Astrocyte of the spinal cord (primary cell): Measurements from ENCODE around the gene SNAI3.
"Not testable (repeated sequence)": the region's sequence is repeated elsewhere in the genome, so short reads cannot be mapped to it uniquely, and the experiment has no call there.

Experiments used
- DNase-seq: peaks from one replicate; pipeline ENCODE4 v3.0.0; 2011; ENCODE audit warnings: low read depth, low spot score
- H3K4me3 ChIP-seq: 2 replicates; pipeline ENCODE4 v1.5.1; 2011; ENCODE audit warnings: low read depth, mild to moderate bottlenecking, low read length, moderate library complexity
- CTCF ChIP-seq: IDR thresholded peaks from 2 replicates; pipeline ENCODE4 v1.5.1; 2012; ENCODE audit warnings: low read depth, mild to moderate bottlenecking, low read length, inconsistent platforms
- in situ Hi-C: cut with HindIII; loops from 2 replicates; pipeline ENCODE4 v1.10.0; 2017; ENCODE audit warnings: low sequenced_read_pairs

Gene SNAI3

DNA sequence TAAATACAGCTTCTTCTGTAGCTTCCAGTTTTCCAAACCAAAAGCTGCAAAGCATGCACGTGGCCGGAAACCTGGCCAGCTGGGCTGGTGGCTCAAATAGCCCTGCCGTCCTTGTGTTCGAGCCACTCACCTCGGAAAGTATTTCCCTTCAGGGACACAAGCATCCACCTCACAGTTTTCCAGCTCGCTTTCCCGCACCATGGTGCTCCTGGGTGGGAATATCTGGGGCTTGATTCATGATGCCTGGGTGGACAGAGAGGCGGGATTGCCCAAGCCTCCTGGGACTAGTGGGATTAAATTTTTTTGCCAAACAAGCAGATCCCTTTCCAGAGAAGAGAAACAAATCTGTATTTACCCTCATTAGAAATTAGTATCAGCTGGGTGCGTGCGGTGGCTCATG is 16.3 kb downstream of the SNAI3 start:
- in situ Hi-C loops = no loop called here
- no peak for DNase-seq
- no peak overlapping the region for H3K4me3 ChIP-seq
- TF ChIP-seq CTCF = no peak

- H3K4me3 ChIP-seq, in situ Hi-C loops, DNase-seq: not testable (repeated sequence)
These were observed 16.8 kb downstream of the SNAI3 start for GRCh38 chr16:88669493-88669892.

- in situ Hi-C loops = no loop called here
- no peak for TF ChIP-seq CTCF
- no peak overlapping the region for H3K4me3 ChIP-seq
- DNase-seq = no peak
These were observed 18.8 kb downstream of the SNAI3 start for GRCh38 chr16:88667461-88667860.

DNA sequence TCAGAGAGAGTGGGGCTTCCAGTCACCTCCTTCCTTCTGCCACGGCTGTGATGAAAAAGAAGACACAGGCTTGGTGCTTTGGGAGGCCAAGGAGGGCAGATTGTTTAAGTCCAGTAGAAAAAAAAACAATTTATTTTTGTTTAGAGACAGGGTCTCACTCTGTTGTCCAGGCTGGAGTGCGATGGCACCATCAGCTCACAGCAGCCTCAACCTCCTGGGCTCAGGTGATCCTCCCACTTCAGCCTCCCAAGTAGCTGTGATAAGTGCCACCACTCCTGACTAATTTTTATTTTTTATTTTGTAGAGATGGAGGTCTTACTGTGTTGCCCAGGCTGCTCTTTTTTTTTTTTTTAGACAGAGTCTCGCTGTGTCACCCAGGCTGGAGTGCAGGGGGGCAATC is 20.7 kb downstream of the SNAI3 start:
- in situ Hi-C loops = no loop called here
- no peak for TF ChIP-seq CTCF
- no peak for DNase-seq
- no peak overlapping the region for H3K4me3 ChIP-seq

DNA sequence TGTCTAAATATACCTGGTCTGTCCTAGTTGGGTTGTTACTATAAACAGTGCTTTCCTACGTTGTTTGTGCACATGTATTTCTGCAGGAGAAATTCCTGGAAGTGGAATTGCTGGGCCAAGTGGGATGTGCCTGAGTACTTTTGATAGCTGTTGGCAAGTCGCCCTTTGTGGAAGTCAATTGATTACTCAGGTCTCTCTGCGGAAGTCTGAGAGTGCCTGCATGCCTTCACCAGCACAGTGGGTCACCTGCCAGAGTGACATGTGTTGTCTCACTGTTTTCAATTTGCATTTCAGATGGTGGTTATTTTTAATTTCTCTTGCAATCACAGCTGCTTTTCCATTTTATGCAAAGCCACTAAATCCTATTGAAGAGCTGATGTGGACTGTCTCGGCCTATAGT is 21.2 kb downstream of the SNAI3 start:
- no peak for TF ChIP-seq CTCF
- DNase-seq = no peak
- H3K4me3 ChIP-seq = no peak overlapping the region
- in situ Hi-C loops = no loop called here

DNA sequence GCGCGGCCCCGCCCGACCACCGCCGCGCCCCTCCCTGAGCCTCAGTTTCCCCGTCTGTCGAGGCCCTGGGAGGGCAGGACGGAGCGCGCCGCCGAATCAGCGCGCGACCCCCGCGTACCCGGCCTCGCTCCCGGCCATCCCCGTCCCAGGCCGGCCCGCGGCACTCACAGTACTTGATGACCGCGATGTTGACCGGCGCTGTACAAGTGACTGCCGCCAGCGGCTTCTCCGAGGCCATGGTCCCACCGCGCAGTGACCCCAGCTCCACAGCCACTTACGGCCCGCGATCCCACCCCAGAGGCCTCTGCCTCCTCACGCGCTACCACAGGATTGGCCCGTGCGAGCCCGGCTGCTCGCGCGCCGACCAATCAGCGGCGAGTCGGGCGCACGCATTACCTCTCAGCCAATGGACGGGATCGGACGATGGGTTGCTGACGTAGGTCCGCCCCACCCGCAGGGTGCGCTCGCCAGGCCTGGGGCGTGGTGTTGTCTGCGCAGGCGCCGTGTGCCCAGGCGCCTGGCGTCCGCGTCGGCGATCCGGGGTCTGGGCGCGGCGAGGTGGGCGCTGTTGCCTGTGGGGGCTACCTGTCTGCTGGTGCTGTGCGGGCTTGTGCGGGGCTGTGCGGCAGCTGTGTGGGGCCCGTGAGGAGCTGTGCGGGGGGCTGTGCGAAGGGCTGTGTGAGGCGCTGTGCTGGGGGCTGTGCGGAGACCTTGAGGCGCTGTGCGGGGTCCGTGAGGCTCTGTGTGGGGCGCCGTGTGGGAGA is 23.3 kb downstream of the SNAI3 start, which contains the start of gene MVD:
TSS of gene MVD (minus strand) at position 249 of the 764 bp plus-strand sequence. CDS start at position 238, 11 bp downstream.
- peak within 1 kb of the TSS; percentile 76 for H3K4me3 ChIP-seq
- in situ Hi-C loops = no loop called here
- no peak for TF ChIP-seq CTCF
- DNase-seq = peak; percentile 98

DNA sequence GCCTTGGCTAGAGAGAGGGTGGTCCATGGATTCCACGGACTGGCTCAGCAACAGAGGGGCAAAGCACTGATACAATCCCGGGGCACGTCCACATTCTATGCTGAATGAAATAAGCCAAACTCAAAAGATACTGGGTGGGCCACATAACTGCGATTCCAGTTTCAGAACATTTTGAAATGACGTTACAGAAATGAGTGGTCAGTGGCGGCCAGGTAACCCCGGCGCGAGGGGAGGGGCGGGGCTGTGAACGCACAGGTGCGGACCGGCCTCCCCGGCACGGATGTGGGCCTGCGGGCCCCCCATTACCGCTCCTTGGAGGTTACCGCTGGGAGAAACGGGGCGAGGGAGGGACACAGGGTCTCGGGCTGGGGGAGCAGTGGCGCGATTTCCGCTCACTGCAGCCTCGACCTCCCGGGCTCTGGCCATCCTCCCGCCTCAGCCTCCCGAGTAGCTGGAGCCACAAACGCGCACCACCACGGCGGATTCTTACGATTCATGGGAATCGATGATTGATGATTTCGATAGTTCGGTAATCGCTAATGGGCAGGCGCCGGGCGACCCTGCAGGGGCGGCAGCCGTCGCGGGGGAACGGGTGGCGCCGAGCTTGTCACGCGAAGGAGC is 24.0 kb downstream of the SNAI3 start:
- no peak for DNase-seq
- TF ChIP-seq CTCF = no peak
- in situ Hi-C loops = no loop called here
- peak overlapping the region; percentile 76 for H3K4me3 ChIP-seq
